NCI-H82 (cell line): ENCODE measurements around the gene NMU.
"Not testable (repeated sequence)": the region's sequence is repeated elsewhere in the genome, so short reads cannot be mapped to it uniquely, and the experiment has no call there.

Source experiments
- DNase-seq: peaks from one replicate; lab custom pipeline; 2025; lab: John Stamatoyannopoulos, UW

The NMU gene

GRCh38 chr4:55635741-55636655 is at the start of gene NMU:
Gene NMU, minus strand, starts transcription at chr4:55636298. Its CDS starts 106 bp downstream, at chr4:55636192.
- DNase-seq, result peak; percentile 52

- no peak for DNase-seq
Measured at GRCh38 chr4:55684276-55684675, 48.2 kb upstream of the NMU start.

GRCh38 chr4:55682797-55683196 is 46.7 kb upstream of the NMU start:
- DNase-seq, result not testable (repeated sequence)

GRCh38 chr4:55682295-55682694 is 46.2 kb upstream of the NMU start:
- peak; percentile 0 for DNase-seq

GRCh38 chr4:55681430-55681829 is 45.3 kb upstream of the NMU start:
- no peak for DNase-seq

GRCh38 chr4:55675196-55675793 is 39.2 kb upstream of the NMU start:
- DNase-seq, result peak; percentile 50

- DNase-seq, result no peak
Measured at GRCh38 chr4:55673424-55673823, 37.3 kb upstream of the NMU start.

- DNase-seq, result no peak
Measured at GRCh38 chr4:55671667-55672066, 35.6 kb upstream of the NMU start.

GRCh38 chr4:55670695-55671094 is 34.6 kb upstream of the NMU start:
- DNase-seq, result no peak

GRCh38 chr4:55668449-55668848 is 32.4 kb upstream of the NMU start:
- DNase-seq, result no peak

- DNase-seq, result no peak
Measured at GRCh38 chr4:55666535-55666934, 30.4 kb upstream of the NMU start.

- DNase-seq, result no peak
Measured at GRCh38 chr4:55663145-55663544, 27.0 kb upstream of the NMU start.

- DNase-seq, result no peak
Measured at GRCh38 chr4:55661398-55662056, 25.4 kb upstream of the NMU start.

GRCh38 chr4:55658657-55659056 is 22.6 kb upstream of the NMU start:
- DNase-seq, result no peak

GRCh38 chr4:55654131-55654530 is 18.0 kb upstream of the NMU start:
- DNase-seq, result no peak

- no peak for DNase-seq
Measured at GRCh38 chr4:55650483-55650882, 14.4 kb upstream of the NMU start.

GRCh38 chr4:55637272-55637820 is 1.2 kb upstream of the NMU start:
- DNase-seq, result no peak

GRCh38 chr4:55636656-55636999 is 530 bp upstream of the NMU start:
- no peak for DNase-seq

- peak; percentile 10 for DNase-seq
Measured at GRCh38 chr4:55635282-55635681, 816 bp downstream of the NMU start.

- no peak for DNase-seq
Measured at GRCh38 chr4:55634417-55635128, 1.5 kb downstream of the NMU start.

- DNase-seq, result no peak
Measured at GRCh38 chr4:55633903-55634302, 2.2 kb downstream of the NMU start.

GRCh38 chr4:55625835-55626234 is 10.3 kb downstream of the NMU start:
- no peak for DNase-seq
